HG02759 (cell line): ENCODE results near the gene SMAD7.

ENCODE experiments used
- ATAC-seq: cut with Tn5 transposase; IDR thresholded peaks from one replicate; pipeline ENCODE4 v1.9.1; 2021; ENCODE audit warnings: mild to moderate bottlenecking, moderate library complexity; ENCODE audit not compliant: unreplicated experiment

The SMAD7 gene

DNA sequence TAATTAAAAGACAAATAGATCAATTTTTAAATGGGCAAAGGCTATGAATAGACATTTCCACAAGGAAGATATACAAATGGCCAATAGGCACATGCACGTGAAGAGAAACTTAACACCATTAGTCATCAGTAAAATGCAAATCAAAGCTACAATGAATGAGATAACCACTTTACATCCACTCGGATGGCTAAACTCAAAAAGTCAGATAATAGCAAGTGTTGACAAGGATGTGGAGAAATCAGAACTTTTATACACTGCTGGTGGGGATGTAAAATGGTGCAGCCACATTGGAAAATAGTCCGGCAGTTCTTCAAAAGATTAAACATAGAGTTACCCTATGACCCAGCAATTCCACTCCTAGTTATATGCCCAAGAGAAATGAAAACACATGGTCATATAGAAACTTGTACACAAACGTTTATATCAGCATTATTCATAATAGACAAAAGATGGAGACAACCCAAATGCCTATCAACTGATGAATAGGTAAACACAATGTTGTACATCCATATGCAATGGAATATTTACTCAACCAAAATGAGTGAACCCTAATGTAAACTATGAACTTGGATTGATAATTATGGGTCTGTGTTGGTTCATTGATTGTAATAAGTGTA lies 51.1 kb downstream of the SMAD7 start:
- ATAC-seq: no peak

DNA sequence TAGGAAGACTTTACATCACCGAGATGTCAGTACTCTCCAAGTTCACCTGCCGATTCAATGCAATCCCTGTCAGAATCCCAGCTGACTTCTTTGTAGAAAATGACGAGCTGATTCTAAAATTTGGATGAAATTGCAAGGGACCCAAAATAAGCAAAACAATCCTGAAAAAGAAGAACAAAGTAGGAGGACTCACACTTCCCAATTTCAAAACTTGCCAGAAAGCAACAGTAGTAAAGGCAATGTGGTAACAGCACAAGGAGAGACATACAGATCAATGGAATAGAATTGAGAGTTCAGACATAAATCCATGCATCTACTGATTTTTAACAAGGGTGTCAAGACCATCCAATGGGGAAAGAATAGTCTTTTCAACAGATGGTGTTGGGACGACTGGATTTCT lies 52.2 kb downstream of the SMAD7 start:
- ATAC-seq: no peak

DNA sequence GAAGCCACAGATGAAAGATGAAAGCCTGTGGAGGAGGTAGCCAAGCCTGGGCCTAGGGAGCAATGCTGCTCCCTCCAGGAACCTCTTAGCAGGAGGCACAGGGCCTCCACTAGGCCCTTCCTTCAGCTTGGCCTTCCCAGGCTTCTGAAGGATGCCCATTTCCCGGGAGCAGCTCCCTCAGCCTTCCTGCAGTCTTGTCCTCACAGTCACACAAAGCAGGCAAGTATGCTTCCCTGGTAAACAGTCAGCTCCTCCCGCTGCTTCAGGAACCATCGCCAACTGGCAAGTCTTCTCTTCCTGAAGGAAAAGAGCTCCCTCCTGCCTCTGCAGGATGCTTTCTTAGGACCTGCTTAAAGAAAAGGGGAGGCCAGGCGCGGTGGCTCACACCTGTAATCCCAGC lies 53.2 kb downstream of the SMAD7 start:
- no peak for ATAC-seq

DNA sequence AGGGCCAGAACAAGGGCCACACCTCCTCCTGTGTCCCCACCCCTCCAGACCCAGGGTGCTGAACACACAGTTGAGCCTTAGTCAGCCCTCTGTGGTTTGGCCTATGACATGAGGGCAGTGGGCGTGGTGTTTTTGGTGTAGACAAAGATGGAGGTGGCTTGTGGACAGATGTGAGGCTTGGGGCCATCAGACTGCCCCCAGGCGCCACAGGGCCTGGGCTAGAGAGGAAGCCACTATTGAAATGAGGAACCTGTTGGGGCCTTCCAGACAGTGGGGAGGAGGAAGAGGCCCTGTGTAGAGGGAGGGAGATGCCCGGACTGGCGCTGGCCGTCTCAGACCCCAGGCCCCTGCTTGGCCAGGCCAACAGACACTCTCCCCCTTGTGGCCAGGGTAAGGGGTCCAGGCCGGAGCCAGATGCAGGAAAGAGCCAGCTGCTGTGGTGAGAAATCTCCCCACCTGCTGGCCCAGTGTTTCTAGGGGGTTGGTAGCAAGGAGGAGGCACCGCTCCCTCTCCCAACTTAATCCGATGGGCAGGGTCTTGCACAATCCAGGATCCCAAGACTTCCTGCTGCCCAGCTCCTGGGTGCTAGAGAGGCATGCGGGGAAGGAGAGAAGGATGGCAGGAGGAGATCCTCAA lies 53.8 kb downstream of the SMAD7 start:
- peak; percentile 76 for ATAC-seq

DNA sequence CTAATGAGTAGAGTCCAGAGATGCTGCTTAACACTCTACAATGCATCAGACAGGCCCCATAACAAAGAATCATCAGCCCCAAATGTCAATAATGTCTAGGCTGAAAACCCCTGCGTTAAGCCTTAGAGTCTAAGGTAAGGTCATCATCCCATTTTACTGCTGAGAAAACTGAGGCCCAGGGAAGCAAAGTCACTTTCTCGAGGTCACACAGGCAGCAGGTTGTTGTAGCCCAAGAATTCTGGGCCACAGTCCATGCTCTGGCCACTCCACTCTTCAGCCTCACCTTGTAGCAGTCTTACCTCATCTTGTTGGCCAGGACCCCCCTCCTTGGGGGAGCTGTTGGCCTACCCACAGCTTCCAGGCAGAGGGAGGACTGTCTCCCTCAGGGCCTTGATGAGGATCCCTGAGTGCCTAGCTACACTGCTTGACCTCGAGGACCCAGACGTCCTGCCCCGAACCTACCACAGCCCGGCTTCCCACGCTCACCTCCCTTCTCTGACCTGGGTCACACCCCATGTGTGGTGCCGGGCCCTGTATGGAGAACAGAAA lies 54.4 kb downstream of the SMAD7 start:
- ATAC-seq: no peak

DNA sequence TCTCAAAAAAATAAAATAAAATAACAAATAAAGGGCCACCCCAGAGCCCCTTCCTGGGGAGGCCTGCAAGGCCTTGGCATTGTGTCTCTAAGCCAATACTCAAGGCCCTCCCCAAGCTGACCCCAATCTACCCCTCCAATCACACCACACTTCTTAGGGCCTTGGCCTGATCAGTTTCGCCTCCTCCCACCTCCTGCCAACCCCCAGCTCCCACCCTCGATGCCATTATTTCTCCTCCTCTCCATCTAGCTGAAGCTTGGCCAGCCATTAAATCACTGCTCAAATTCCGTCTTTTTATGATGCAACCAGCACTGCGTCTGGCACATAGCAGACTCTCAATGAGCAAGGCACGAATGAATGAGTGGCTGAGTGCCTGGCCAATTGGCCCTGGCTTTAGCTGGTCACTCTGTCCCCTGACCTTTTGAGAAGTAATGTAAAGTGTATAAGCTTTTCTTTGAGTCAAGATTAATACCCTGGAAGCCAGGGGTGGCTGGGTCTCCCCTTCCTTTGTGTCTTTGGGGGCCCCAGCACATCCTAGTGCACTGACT lies 55.9 kb downstream of the SMAD7 start:
- ATAC-seq: no peak

DNA sequence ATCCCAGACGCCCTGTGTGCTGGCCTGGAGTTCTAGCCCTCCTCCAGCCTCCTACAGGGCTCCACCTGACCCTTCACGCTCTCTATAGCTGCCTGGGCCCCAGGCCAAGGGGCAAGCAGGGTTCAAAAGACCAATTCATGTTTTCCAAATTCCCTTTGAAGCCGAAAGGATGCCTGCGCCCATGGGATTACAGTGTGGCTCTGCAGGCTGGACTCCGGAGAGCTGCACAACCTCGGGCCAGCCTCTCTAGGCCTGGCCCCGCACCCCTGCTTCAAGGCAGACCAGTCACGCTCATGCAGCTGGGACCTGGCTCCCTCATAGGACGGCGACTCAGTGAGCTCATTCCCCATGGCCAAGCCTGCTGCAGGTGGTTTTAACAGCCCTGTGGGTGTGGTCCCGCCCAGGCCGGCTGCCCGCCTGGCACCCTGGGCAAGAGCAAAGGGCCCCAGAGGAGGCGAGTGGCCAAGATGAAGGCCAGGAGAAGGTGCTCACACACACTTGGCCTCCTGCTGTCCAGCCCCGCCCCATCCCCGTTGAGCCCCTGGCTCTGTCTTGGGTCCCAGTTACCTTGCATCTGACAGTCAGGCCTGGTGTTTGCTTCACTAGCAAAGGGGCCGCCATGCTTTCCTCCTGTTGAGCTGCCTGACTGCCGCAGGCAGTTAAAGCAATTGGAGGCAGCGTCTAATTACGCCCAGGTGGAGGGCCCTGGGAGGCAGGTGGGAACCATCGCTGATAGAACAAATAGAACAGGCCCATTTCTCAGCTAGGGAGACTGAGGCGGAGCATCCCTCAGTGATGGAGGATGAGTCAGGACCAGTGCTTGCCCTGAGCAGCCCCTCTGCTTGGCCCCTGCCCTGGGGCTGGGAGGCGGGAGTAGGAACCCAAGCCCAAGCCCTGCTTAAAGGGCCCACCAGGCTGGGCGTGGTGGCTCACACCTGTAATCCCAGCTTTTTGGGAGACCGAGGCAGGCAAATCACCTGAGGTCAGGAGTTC lies 56.9 kb downstream of the SMAD7 start:
- no peak for ATAC-seq

DNA sequence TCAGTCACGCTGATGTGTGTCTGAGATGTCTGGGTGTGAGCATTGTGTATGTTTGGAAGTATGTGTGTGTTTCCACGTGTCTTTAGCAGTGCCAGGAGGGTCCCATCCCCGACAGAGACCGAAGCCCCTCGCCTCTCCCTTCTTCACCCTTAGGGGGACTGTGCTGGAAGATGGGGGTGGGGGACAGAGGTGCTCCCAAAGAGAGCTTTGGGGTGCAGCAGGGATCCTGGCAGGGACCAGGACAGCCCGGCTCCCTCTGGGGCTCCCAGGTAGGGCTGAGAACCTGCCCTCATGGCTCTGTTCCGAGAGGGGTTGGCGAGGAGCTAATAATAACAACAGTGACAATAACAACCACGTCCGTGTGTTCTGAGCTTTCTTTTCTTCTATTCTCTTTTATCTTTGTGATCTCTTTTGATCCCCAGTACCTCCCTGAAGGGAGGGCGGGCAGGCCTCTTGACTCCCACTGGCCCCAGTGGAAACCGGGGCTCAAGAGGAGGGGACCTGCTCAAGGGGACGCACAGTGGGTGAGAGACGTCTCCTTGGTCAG lies 57.6 kb downstream of the SMAD7 start:
- ATAC-seq: no peak

DNA sequence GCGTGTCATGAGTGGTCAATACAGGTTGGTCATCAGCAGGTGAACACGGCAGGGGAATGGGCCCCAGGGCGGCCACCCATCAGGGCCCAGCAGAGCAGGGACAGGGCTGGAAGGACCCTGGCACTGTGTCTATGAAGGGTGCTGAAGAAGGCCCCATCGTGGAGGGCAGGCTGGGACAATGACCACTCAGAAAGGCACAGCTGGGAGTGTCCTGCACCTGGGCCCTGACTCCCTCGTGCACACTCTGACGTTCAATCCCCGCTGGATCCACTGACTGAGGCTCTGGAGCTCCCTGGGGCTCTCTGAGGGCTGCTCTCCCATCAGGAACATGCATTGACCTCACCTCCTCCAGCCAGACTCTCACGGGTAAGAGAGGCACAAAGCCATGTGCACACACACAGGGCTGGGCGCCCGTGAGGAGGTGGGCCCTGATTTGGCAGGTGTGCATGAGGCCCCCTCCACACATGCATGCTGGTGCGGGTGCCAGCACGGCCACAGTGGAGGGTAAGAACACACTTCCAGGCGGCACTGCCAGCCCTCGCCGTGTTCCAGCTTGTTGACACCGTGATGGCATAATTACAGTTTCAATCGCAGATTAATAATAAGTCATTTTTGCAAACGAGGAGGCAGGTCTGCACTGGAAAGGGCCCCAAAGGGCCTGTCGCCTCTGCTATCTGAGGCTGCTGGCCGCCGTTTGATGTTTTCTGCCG lies 58.5 kb downstream of the SMAD7 start:
- ATAC-seq: no peak

DNA sequence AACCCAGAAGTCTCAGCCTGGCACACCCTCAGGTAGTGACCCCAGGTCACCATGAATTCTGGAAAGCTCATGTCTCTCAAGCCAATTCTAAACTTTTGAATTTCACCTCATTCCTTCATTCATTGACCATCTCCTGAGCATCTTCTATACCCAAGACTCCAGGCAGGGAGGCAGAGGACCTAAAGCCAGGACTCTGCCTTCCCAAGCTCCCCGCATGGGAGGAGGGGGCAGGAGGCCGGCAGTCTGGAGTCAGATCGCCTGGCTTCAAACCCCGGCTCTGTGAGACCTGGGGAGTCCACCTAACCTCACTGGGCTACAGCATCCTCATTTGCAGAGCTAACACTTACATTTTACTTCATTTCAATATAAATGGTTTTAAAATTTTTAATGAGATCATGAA lies 59.0 kb downstream of the SMAD7 start:
- no peak for ATAC-seq

DNA sequence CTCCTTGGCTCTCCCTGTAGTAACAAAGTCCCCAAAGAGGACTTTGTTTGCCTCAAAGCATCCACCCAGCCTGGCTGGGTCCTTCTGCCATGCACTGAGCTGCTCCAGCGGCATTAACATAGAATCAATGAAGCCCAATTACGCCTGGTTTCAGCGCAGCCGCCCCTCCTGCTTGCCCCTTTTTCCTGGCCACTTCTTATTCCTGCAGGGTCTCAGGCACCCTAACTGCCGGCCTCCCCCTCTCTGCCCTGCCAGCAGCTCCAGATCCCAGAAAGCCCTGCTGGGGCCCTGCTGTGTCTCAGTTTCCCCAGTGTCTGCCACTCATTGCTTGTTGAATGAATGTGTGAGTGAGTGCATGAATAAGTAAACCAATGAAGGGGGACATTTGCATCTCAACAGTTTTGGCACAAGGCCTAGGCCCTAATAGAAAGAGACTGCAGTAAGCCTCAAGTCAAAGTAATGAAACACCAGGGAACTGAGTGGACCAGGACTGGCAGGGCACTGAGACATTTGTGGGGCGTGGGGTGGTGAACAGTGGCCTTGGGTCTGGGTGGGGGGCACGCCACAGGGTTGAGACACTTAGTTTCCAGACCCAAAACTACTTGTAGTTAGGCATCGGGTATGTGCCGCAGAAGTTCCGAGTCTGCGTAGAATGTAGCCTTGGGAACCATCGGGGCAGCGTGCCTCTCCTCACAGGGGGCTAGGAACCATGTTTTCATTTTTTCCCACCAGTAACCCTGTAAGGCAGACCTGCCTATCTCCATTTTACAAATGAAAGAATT lies 60.6 kb downstream of the SMAD7 start:
- no peak for ATAC-seq

DNA sequence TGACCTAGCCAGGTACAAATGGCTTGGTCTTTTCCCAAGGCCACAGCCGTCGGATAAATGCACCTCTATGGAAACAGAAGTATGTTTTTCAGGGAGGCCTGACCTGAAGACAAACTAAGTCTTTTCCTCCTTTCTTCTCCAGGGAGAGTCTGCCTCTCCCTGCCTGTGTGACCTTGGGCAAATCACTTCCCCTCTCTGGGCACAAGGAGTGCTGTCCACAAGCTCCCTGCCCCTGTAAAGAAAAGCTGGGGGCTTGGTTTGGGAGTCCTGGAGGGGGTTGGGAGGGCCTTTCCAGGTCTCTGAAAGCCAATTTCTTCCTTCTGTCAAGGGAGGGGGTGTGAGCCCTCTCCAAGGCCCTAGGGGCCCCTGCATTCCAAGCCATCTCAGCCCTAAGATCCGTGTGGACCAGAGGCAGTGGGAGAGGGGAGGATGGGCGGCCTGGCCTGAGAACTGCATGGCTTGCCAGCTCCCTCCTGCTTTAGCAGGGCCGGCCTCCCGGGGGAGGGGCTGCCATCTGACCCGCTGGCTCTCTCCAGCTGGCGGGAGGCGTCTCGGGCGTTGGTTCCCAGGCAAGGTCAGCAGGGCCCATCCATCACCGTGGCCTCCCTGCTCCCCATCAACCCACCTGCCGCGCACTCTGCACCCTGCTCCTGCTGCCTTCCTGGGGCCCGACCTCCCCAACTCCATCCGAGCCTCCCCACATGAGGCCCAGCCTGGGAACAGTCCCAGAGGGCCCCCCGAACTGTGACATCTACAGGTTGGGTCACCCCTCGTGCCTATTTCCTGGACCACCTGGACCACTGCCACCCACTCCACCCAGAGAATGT lies 61.4 kb downstream of the SMAD7 start:
- no peak for ATAC-seq

DNA sequence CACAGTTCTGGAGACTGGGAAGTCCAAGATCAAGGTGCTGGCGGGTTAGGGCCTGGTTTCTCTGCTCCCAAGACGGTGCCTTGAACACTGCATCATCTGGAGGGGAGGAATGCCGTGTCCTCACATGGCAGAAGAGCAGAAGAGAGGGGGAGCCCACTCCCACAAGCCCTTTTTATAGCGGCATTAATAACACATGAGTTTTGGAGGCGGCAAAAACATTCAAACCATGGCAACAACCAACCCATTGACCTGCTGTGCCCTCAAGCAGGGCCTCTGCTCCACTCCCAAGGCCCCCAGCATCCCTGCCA lies 62.0 kb downstream of the SMAD7 start:
- ATAC-seq: no peak

DNA sequence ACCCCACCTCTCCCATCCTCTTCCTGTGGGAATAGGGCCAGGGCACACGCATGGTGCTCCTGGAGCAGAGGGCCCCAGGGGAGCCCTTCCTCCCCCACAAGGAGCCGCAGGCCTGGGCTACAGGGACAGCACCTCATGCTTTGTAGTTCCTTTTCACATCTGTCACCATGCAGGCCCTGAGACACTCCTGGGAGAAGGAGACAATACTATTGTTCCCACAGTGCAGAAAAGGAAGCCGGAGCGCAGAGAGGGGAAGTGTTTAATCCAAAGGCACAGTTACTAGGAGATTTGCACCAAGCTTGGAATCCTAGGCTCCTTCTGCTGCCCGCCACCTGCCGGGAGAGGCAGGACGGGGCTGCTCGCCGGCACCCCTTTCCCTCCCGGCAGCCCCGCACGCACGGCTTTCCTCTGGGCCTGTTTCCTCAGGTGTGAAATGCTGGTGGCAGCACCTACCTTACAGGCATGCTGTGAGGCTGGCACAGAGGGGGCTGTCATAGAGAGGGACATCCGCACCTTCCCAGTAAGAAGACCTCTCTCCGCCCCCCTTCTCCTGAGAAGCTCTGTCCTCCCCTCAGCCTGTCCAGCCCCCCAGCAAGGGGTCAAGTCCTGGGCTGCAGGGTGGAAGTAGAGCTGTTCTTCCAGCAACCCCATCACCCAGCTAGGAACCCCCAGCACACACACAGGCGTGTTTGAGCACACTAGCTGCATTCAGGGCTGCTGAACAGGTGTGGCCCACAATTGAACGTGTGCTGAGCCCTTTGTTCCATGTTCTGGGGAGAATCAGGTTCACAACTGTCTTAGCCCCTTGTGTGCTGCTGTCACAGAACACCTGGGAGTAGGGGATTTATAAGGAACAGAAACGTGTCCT lies 62.6 kb downstream of the SMAD7 start:
- ATAC-seq: no peak

DNA sequence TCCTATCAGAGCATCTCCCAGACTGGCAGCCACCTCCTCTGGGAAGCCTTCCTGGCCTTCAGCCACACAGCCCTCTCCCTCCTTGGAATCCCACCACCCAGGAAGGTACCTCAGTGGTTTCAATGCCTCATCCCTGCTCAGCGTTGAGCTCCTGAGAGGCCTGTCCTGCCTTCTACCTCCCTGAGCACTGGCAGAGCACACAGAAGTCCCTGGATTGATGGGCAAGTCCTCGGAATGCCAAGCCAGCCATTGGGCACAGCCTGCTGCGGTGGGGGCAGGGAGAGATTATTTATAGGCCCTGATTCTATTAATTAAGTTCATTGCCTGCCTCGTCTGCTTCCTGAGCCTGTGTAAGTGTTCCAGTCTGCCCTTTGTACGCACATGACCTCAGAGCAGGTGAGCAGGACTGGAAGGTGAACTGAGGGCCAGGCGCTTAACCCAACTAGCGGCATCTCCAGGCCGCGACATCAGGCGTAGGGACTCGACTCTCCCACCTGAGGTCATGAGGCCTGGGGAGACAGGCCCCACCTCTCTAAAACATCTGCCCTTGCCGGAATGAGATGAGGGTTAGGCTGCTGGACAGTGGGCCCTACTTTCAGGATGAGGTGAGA lies 63.4 kb downstream of the SMAD7 start:
- no peak for ATAC-seq

DNA sequence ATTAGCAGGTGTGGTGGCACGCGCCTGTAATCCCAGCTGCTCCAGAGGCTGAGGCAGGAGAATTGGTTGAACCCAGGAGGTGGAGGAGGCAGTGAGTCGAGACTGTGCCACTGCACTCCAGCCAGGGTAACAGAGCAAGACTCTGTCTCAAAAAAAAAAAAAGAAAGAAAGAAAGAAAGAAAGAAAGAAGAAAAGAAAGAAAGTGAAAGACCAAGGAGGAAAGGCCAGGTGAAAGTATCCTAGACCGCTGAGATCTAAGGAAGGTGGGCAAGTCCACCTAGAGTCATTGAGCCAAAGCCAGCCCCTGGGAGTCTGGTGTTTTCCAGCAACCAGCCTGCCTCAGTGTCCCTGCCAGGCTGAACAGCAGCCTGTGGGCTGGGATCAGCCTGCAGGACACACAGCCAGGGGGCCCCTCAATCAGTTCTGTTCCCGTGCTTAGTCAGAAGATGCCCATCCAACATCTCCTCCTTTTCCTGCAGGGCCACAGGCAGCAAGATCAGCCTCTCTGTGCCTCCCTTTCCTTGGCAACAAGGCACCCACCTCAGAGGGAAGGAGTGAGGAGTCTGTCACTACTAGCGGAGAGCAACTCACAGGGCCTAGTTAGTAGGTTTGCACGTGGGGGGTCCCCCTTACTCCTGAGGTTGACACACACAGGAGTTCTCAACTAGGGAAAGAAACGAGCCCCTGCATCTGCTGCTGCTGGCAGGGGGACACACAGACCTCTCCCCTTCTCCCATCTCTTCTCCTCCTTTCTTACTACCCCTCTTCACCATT lies 64.1 kb downstream of the SMAD7 start:
- ATAC-seq: no peak

DNA sequence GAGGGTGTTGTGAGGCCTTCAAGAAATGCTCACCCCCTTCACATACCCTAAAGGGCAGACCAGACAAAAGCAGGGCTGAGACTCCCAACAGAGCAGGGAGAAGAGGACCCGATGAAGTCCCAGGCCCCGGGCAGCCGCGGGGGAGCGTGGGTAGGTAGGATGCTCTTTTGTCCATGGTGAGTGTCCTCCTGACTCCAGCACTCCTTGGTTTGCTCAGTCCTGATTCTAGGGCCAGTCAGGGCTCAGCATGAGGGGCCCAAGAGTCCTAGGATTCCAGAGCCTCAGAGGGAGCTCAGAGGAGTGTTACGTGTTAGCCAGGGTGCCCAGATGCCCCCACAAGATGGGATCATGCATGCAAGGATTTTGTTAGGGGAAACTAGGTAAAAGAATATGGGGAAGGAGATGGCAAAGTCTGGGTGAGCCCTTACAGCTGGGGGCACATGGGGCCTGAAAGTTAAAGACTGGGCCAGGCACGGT lies 64.8 kb downstream of the SMAD7 start:
- no peak for ATAC-seq
